Psoas muscle (tissue), 8 donors: ENCODE measurements around the gene TUBAL3. TPM values are rescaled to one million over a fixed set of nuclear protein-coding genes. Genes with fewer than 3 reads are reported as not detected.

Source experiments
- ATAC-seq, 4 donors: fragments of 200-7000 bp; cut with Tn5 transposase; one replicate each; pipeline ENCODE4 v1.9.1; 2020; ENCODE audit warnings: moderate library complexity in 3 of 4, mild to moderate bottlenecking in 2 of 4
- DNase-seq, 2 donors: peaks; one replicate each; pipeline ENCODE4 v3.0.0-alpha.2; 2020
- H3K27ac ChIP-seq: fragments of 200-600 bp; one replicate; pipeline ENCODE4 v1.8.0; 2022
- H3K27me3 ChIP-seq, 3 donors: fragments of 200-600 bp in 1 of 3; one replicate each; pipeline versions ENCODE4 v1.6.1 to v1.8.0; 2013 to 2022; ENCODE audit warnings: low read length in 2 of 3, mild to moderate bottlenecking in 2 of 3, moderate library complexity in 1 of 3; ENCODE audit not compliant: insufficient read depth in 3 of 3
- H3K36me3 ChIP-seq, 2 donors: fragments of 200-600 bp in 1 of 2; one replicate each; pipeline versions ENCODE4 v1.6.1 to v1.8.0; 2013 to 2022; ENCODE audit warnings: low read depth in 1 of 2, mild to moderate bottlenecking in 1 of 2, moderate library complexity in 1 of 2; ENCODE audit not compliant: insufficient read depth in 1 of 2
- H3K4me1 ChIP-seq: fragments of 200-600 bp; one replicate; pipeline ENCODE4 v1.8.0; 2022
- H3K4me3 ChIP-seq: fragments of 200-600 bp; one replicate; pipeline ENCODE4 v1.8.0; 2022; ENCODE audit warnings: mild to moderate bottlenecking
- H3K9me3 ChIP-seq: fragments of 200-600 bp; one replicate; pipeline ENCODE4 v1.8.0; 2022
- CTCF ChIP-seq: fragments of 200-600 bp; IDR thresholded peaks from one replicate; pipeline ENCODE4 v1.8.0; 2022; ENCODE audit warnings: antibody characterized with exemption
- WGBS, 3 donors: extraction: QIAGEN DNeasy Blood & Tissue Kit; methylation state at CpG; one replicate each; pipeline versions ENCODE4 v1.1.6 to v1.1.7; 2013; 5-methylcytosine and 5-hydroxymethylcytosine counted together
- intact Hi-C, 2 donors: fragments of 100-400 bp; cut with DNase I; formaldehyde crosslinking; loops; one replicate each; pipeline versions ENCODE4 v1.11.0 to v1.14.2; 2022
- polyA plus RNA-seq, 3 donors: library from polyadenylated mRNA; stranded (reverse); fragments of 200-250 nt; gene quantifications; one replicate each; pipeline ENCODE4 v1.2.3, GENCODE V29; 2013
- total RNA-seq, 4 donors: library from RNA; stranded (reverse); fragmentation: NEBNext Ultra II Directional in 2 of 4; extraction: Animal tissue kit (Norgen Biotek cat#: 25700) in 2 of 4; gene quantifications; one replicate each; pipeline versions ENCODE4 v1.2.1 to v1.2.4, GENCODE V29; 2021 to 2023
- donor health status: healthy with polysubstance abuse.
- donor health status: DM: no; HTN: no; CAD: no; lungs with moderate emphysema.
- donor health status: Bipolar disorder and iron deficiency.
- donor health status: healthy.
- donor health status: DM: yes; HTN: yes; CAD: no.
- donor health status: DM: no; HTN: no; CAD: no.
- donor health status: DM: no; HTN: no; CAD: no.
- donor health status: DM: yes; HTN: yes; CAD: no.

Gene TUBAL3
- total and polyA plus RNA-seq, 7 donors: 0.06 to 0.23 (median 0.15) TPM; not detected in 2

DNA sequence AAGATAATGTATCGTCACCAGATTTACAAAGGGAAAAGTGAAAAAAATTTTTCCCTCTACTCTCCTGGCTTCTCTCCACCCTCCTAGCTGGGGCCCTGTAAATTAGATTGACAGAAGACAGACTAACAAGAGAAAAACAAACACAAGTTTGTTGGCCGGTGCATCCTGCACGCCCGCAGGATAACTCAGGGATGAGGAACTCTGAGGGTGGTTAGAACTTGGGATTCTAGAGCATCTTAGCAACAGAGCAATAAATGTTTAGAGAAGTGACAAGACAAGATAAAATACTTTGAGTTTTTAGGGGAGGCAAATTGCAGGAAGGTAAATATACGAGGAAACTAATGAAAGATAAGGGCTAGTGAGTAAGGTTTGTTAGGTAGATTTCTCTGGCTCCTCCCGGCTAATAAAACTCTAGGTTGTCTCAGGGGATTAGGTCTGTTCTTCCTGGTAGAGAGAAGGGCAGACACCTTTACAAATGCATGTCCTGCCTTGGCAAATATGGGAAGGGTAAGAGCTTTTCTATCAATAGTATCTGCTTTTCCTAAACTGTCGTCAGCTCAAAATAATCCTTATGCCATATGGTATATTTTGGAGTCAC, 44.2 kb downstream of the TUBAL3 start:
- intact Hi-C loops: no loop called here
- 70 to 78% (median 77%) methylated on average over 7 of the region's 7 CpGs for WGBS, 3 donors
- H3K9me3 ChIP-seq: no peaks in the 10 kb centered on the region
- DNase-seq (no peak), ATAC-seq (no peak)
- H3K27me3 ChIP-seq: peaks cover 0 to 41% (median 8%) of the 10 kb centered on the region in 3 donors
- H3K27ac ChIP-seq: no peak overlapping the region
- H3K4me1 ChIP-seq: no peaks in the 10 kb centered on the region
- H3K4me3 ChIP-seq: no peak overlapping the region
- no peak for TF ChIP-seq CTCF
- no peaks in the 10 kb centered on the region for H3K36me3 ChIP-seq

DNA sequence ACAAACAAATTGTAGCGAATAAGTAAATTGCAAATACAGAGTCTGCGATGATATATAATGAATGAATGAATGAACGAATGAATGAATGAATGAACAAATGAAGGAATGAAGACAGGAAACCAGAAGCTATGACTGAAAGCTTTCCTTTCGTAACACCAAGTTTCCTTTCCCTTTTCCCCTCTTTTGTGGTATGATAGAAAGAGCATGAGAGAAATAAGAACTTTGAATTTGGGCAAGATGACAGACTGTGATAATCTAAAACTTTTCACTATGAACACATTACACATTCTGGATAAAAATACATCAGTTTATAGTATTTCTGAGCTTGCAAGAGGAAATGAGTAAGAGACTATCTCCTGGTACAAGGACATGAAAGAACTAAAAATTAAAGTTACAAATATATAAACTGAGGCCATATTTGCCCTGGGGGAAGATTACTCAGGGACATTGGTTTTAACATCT, 48.3 kb downstream of the TUBAL3 start:
- 91 to 96% (median 96%) methylated on average over 4 of the region's 4 CpGs for WGBS, 3 donors

GRCh38 chr10:5355594-5356301, 48.9 kb downstream of the TUBAL3 start:
- peaks cover 0 to 21% (median 0%) of the 10 kb centered on the region in 3 donors for H3K27me3 ChIP-seq
- ATAC-seq: no peak
- H3K4me1 ChIP-seq: no peaks in the 10 kb centered on the region
- DNase-seq: no peak
- TF ChIP-seq CTCF: no peak
- no peaks in the 10 kb centered on the region for H3K36me3 ChIP-seq
- 64 to 72% (median 68%) methylated on average over 6 of the region's 6 CpGs for WGBS, 3 donors
- no peaks in the 10 kb centered on the region for H3K9me3 ChIP-seq
- no peak overlapping the region for H3K27ac ChIP-seq
- intact Hi-C loops: no loop called here
- no peak overlapping the region for H3K4me3 ChIP-seq

More for the DNA sequence above, 48.3 kb downstream of the TUBAL3 start:
- no peaks in the 10 kb centered on the region for H3K36me3 ChIP-seq
- H3K27ac ChIP-seq: no peak overlapping the region
- TF ChIP-seq CTCF: no peak
- H3K4me3 ChIP-seq: no peak overlapping the region
- DNase-seq: no peak
- no peaks in the 10 kb centered on the region for H3K9me3 ChIP-seq
- intact Hi-C loops: no loop called here
- H3K27me3 ChIP-seq: peaks cover 0 to 21% (median 0%) of the 10 kb centered on the region in 3 donors
- ATAC-seq: no peak
- no peaks in the 10 kb centered on the region for H3K4me1 ChIP-seq

- no peak for TF ChIP-seq CTCF
- ATAC-seq: no peak
- no peak for DNase-seq
- Histone ChIP-seq H3K27me3 (peaks cover 0 to 21% (median 0%) of the 10 kb centered on the region in 3 donors), H3K27ac (no peak overlapping the region), H3K4me1 (no peaks in the 10 kb centered on the region), H3K36me3 (no peaks in the 10 kb centered on the region), H3K9me3 (no peaks in the 10 kb centered on the region), H3K4me3 (no peak overlapping the region)
- WGBS, 3 donors: 44 to 82% (median 71%) methylated on average over 3 of the region's 3 CpGs
- intact Hi-C loops: no loop called here
These were observed 50.6 kb downstream of the TUBAL3 start for GRCh38 chr10:5354068-5354467.
